Fibroblast of lung (primary cell): ENCODE data around the gene HAO1.

Experiments used
- EZH2 ChIP-seq: IDR thresholded peaks from 2 replicates; pipeline ENCODE4 v1.5.1; 2012; ENCODE audit warnings: low read length, control low read depth, mild to moderate bottlenecking; ENCODE audit errors: missing control alignments
- TF ChIP-seq, protein P1 (sequence below), 2 donors: IDR thresholded peaks in 1 of 2; conservative IDR thresholded peaks in 1 of 2; 1 replicate in 1 of 2; 2 replicates in 1 of 2; pipeline ENCODE4 v1.5.1; 2011 to 2012; ENCODE audit warnings: low read length in 2 of 2, control low read depth in 1 of 2, inconsistent platforms in 1 of 2, low read depth in 1 of 2, mild to moderate bottlenecking in 1 of 2

DNA sequence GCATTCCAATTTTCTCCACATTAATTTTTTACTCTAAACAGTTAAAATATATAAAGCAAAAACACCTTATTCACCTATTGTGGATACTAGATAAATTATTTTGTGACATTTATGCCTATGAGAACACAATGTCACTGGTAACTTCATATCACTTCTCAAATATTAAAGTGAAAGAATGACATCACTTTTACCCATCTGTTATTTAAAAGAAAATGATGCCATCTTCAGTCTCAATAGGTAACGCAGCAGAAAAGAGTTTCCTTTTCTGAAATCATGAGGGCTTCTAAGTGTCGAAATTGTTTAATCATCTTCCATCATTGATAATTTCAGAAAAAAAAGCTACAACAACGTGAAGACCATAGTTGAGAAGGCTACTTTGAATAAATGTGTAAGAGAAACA, 2.9 kb downstream of the HAO1 start:
- TF ChIP-seq, protein P1, sequence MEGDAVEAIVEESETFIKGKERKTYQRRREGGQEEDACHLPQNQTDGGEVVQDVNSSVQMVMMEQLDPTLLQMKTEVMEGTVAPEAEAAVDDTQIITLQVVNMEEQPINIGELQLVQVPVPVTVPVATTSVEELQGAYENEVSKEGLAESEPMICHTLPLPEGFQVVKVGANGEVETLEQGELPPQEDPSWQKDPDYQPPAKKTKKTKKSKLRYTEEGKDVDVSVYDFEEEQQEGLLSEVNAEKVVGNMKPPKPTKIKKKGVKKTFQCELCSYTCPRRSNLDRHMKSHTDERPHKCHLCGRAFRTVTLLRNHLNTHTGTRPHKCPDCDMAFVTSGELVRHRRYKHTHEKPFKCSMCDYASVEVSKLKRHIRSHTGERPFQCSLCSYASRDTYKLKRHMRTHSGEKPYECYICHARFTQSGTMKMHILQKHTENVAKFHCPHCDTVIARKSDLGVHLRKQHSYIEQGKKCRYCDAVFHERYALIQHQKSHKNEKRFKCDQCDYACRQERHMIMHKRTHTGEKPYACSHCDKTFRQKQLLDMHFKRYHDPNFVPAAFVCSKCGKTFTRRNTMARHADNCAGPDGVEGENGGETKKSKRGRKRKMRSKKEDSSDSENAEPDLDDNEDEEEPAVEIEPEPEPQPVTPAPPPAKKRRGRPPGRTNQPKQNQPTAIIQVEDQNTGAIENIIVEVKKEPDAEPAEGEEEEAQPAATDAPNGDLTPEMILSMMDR (conservative IDR thresholded peaks at IDR 0.05 in 1 of 2, IDR thresholded peaks at IDR 0.05 in 1 of 2; ENCODE audit: low read depth in 1 of 2, low read length in 2 of 2), result no peak
- no peak for TF ChIP-seq EZH2
